ENCODE results near the gene CTTN.

Gene CTTN

GRCh38 chr11:70409437-70409836 lies 11.1 kb downstream of the CTTN start:
- DNase-seq (ENCODE audit: low read depth in 2 of 2) = no peak

GRCh38 chr11:70409871-70410270 lies 11.5 kb downstream of the CTTN start:
- DNase-seq (ENCODE audit: low read depth in 2 of 2) = no peak

- DNase-seq (ENCODE audit: low read depth in 2 of 2) = no peak
Observed at GRCh38 chr11:70410276-70411205, 12.2 kb downstream of the CTTN start.

- DNase-seq (ENCODE audit: low read depth in 2 of 2) = no peak
Observed at GRCh38 chr11:70411713-70412452, 13.6 kb downstream of the CTTN start.

GRCh38 chr11:70413151-70413550 lies 14.8 kb downstream of the CTTN start:
- no peak for DNase-seq (ENCODE audit: low read depth in 2 of 2)

- DNase-seq (ENCODE audit: low read depth in 2 of 2) = no peak
Observed at GRCh38 chr11:70414341-70415100, 16.2 kb downstream of the CTTN start.

- DNase-seq (ENCODE audit: low read depth in 2 of 2) = no peak
Observed at GRCh38 chr11:70415191-70415590, 16.9 kb downstream of the CTTN start.

- no peak for DNase-seq (ENCODE audit: low read depth in 2 of 2)
Observed at GRCh38 chr11:70415642-70416395, 17.5 kb downstream of the CTTN start.

GRCh38 chr11:70416881-70417280 lies 18.6 kb downstream of the CTTN start:
- no peak for DNase-seq (ENCODE audit: low read depth in 2 of 2)

GRCh38 chr11:70418130-70418529 lies 19.8 kb downstream of the CTTN start:
- DNase-seq (ENCODE audit: low read depth in 2 of 2) = no peak

GRCh38 chr11:70419307-70420007 lies 21.1 kb downstream of the CTTN start:
- DNase-seq (ENCODE audit: low read depth in 2 of 2) = no peak

- DNase-seq (ENCODE audit: low read depth in 2 of 2) = no peak
Observed at GRCh38 chr11:70420008-70420464, 21.7 kb downstream of the CTTN start.

- no peak for DNase-seq (ENCODE audit: low read depth in 2 of 2)
Observed at GRCh38 chr11:70420496-70420895, 22.2 kb downstream of the CTTN start.

GRCh38 chr11:70421123-70421522 lies 22.8 kb downstream of the CTTN start:
- no peak for DNase-seq (ENCODE audit: low read depth in 2 of 2)

GRCh38 chr11:70422692-70423522 lies 24.6 kb downstream of the CTTN start:
- no peak for DNase-seq (ENCODE audit: low read depth in 2 of 2)

- DNase-seq (ENCODE audit: low read depth in 2 of 2) = peak; percentile 28 to 36
Observed at GRCh38 chr11:70423523-70424505, 25.5 kb downstream of the CTTN start.

- DNase-seq (ENCODE audit: low read depth in 2 of 2) = no peak
Observed at GRCh38 chr11:70424765-70425344, 26.5 kb downstream of the CTTN start.

GRCh38 chr11:70427436-70427835 lies 29.1 kb downstream of the CTTN start:
- no peak for DNase-seq (ENCODE audit: low read depth in 2 of 2)

Data from stimulated activated CD8-positive, alpha-beta memory T cell treated with anti-CD3 and anti-CD28 coated beads, Interleukin-15, amount 100 ng/mL, for 4 hours (primary cell).